ENCODE data around the gene ADAMTS6. TPM values are rescaled to one million over a fixed set of nuclear protein-coding genes. Genes with fewer than 3 reads are reported as not detected.

Gene ADAMTS6
- total RNA-seq, 3 donors from 2014 or later: 1.4 to 6.0 (median 3.9) TPM

DNA sequence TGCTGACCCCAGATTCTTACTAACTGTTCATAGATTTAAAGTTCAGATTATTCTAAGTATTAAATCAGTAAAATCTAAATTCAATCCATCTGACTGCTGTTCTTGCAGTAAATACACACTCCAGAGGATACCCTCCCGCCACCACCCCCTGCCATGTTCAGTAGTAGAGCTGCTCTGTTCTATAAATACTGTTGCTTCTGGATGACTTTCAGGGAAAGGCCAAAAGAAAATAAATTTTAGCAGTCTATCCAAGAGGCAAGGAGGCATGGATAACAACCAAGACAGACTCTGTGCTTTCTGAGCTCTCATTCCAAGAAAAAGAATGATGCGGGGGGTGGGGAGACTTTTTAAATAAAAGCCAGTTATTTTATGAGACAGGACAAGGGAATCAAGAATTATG, 115.1 kb downstream of the ADAMTS6 start:
- intact Hi-C loops (cut with DNase I; ENCODE audit: low total_unique reads): no loop called here
- no peak for DNase-seq (ENCODE audit: low spot score in 2 of 2)
- no peaks in the 10 kb centered on the region for H3K9me3 ChIP-seq
- TF ChIP-seq, protein P1, sequence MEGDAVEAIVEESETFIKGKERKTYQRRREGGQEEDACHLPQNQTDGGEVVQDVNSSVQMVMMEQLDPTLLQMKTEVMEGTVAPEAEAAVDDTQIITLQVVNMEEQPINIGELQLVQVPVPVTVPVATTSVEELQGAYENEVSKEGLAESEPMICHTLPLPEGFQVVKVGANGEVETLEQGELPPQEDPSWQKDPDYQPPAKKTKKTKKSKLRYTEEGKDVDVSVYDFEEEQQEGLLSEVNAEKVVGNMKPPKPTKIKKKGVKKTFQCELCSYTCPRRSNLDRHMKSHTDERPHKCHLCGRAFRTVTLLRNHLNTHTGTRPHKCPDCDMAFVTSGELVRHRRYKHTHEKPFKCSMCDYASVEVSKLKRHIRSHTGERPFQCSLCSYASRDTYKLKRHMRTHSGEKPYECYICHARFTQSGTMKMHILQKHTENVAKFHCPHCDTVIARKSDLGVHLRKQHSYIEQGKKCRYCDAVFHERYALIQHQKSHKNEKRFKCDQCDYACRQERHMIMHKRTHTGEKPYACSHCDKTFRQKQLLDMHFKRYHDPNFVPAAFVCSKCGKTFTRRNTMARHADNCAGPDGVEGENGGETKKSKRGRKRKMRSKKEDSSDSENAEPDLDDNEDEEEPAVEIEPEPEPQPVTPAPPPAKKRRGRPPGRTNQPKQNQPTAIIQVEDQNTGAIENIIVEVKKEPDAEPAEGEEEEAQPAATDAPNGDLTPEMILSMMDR (IDR thresholded peaks at IDR 0.05): no peak
- TF ChIP-seq POLR2A (IDR thresholded peaks at IDR 0.05): no peak
- no peak for TF ChIP-seq POLR2AphosphoS5 (IDR thresholded peaks at IDR 0.05)
- no peak overlapping the region for H3K4me3 ChIP-seq
- H3K36me3 ChIP-seq: no peaks in the 10 kb centered on the region
- no peaks in the 10 kb centered on the region for H3K27me3 ChIP-seq
- H3K27ac ChIP-seq: no peak overlapping the region
- no peaks in the 10 kb centered on the region for H3K4me1 ChIP-seq

DNA sequence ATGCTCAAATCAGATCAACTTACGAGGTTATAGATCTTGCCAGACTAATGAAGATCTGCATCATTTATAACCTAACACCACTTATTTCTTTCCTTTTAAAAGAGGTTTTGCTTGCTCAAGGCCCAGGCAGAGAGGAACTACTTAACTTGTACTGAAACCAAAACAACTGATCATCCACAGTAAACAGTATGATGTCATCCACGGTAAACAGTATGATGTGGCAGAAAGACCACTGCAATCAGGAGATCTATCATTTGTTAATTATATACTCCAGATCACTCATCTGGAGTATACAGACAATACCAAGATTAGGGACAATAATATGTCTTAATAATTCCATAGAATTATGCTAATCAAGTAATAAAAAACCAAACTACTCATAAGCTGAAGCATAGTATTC, 116.8 kb downstream of the ADAMTS6 start:
- Histone ChIP-seq H3K27me3 (no peaks in the 10 kb centered on the region), H3K4me1 (no peaks in the 10 kb centered on the region), H3K9me3 (no peaks in the 10 kb centered on the region), H3K36me3 (no peaks in the 10 kb centered on the region), H3K4me3 (no peak overlapping the region), H3K27ac (no peak overlapping the region)
- intact Hi-C loops (cut with DNase I; ENCODE audit: low total_unique reads): no loop called here
- TF ChIP-seq, protein P1 (IDR thresholded peaks at IDR 0.05): no peak
- no peak for TF ChIP-seq POLR2A (IDR thresholded peaks at IDR 0.05)
- TF ChIP-seq POLR2AphosphoS5 (IDR thresholded peaks at IDR 0.05): no peak
- DNase-seq (ENCODE audit: low spot score in 2 of 2): no peak

DNA sequence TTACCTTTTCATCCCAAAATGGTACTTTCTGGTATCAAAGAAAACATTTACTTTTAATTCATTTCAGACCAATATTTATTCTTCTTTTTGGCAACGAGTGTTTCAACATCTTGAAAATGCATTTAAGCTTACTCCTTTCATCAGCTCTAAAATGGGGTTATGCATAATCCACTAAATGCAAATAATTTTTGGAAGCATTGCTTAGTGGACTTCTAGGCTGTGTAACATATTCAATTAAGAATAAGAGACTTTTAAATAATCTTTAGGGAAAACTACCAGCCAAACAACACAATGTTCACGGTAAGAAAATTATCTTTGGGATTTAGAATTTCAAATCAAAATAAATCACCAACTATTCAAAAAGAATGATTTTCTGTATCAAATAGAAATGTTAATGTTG, 118.2 kb downstream of the ADAMTS6 start:
- H3K9me3 ChIP-seq: no peaks in the 10 kb centered on the region
- no peaks in the 10 kb centered on the region for H3K27me3 ChIP-seq
- no peaks in the 10 kb centered on the region for H3K4me1 ChIP-seq
- H3K4me3 ChIP-seq: no peak overlapping the region
- H3K36me3 ChIP-seq: no peaks in the 10 kb centered on the region
- TF ChIP-seq POLR2AphosphoS5 (IDR thresholded peaks at IDR 0.05) (no peak), POLR2A (IDR thresholded peaks at IDR 0.05) (no peak)
- TF ChIP-seq, protein P1 (IDR thresholded peaks at IDR 0.05): no peak
- DNase-seq (ENCODE audit: low spot score in 2 of 2): no peak
- no peak overlapping the region for H3K27ac ChIP-seq
- intact Hi-C loops (cut with DNase I; ENCODE audit: low total_unique reads): no loop called here

DNA sequence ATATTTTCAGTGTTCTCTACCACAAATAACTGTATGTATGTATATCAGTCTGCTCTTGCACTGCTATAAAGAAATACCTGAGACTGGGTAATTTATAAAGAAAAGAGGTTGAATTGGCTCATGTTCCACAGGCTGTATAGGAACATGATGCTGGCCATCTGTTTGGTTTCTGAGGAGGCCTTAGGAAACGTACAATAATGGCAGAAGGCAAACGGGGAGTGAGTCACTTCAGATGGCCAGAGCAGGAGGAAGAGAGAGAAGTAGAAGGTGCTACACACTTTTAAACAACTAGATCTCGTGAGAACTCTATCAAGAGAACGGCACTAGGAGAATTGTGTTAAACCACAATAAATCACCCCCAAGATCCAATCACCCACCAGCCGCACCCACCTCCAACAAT, 121.7 kb downstream of the ADAMTS6 start:
- TF ChIP-seq, protein P1 (IDR thresholded peaks at IDR 0.05): no peak
- TF ChIP-seq POLR2A (IDR thresholded peaks at IDR 0.05) (no peak), POLR2AphosphoS5 (IDR thresholded peaks at IDR 0.05) (no peak)
- no peaks in the 10 kb centered on the region for H3K4me1 ChIP-seq
- DNase-seq (ENCODE audit: low spot score in 2 of 2): no peak
- no peak overlapping the region for H3K4me3 ChIP-seq
- no peaks in the 10 kb centered on the region for H3K27me3 ChIP-seq
- H3K9me3 ChIP-seq: no peaks in the 10 kb centered on the region
- H3K36me3 ChIP-seq: no peaks in the 10 kb centered on the region
- intact Hi-C loops (cut with DNase I; ENCODE audit: low total_unique reads): no loop called here
- no peak overlapping the region for H3K27ac ChIP-seq

DNA sequence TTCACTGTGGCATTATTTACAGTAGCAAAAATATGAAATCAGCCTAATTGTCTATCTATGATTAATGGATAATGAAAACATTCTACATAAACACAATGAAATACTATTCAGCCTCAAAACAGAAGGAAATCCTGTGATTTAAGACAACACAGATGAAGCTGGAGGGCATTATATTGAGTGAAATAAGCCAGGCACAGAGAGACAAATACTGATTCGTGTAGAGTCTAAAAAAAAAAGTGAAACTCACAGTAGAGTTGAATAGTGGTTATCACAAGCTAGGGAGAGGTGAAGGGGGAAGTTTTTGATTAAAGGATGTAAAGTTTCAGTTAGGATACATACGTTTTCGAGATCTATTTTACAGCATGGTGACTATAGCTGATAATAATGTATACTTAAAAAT, 122.2 kb downstream of the ADAMTS6 start:
- intact Hi-C loops (cut with DNase I; ENCODE audit: low total_unique reads): no loop called here
- Histone ChIP-seq H3K9me3 (no peaks in the 10 kb centered on the region), H3K27me3 (no peaks in the 10 kb centered on the region), H3K4me1 (no peaks in the 10 kb centered on the region), H3K36me3 (no peaks in the 10 kb centered on the region), H3K27ac (no peak overlapping the region), H3K4me3 (no peak overlapping the region)
- TF ChIP-seq, protein P1 (IDR thresholded peaks at IDR 0.05): no peak
- TF ChIP-seq POLR2AphosphoS5 (IDR thresholded peaks at IDR 0.05): no peak
- TF ChIP-seq POLR2A (IDR thresholded peaks at IDR 0.05): no peak
- no peak for DNase-seq (ENCODE audit: low spot score in 2 of 2)
